HG03469 (cell line): Measurements from ENCODE around the gene CABP4.

ENCODE experiments used
- ATAC-seq: cut with Tn5 transposase; IDR thresholded peaks from one replicate; pipeline ENCODE4 v1.9.1; 2021; ENCODE audit warnings: mild to moderate bottlenecking, moderate library complexity, moderate number of reproducible peaks; ENCODE audit not compliant: unreplicated experiment

The CABP4 gene

GRCh38 chr11:67494371-67495233, 39.4 kb downstream of the CABP4 start:
- ATAC-seq = no peak

GRCh38 chr11:67495234-67496005, 40.3 kb downstream of the CABP4 start:
- ATAC-seq = no peak

GRCh38 chr11:67496113-67496512, 41.0 kb downstream of the CABP4 start:
- ATAC-seq = no peak

GRCh38 chr11:67497656-67498291, 42.6 kb downstream of the CABP4 start:
- ATAC-seq = no peak

GRCh38 chr11:67498544-67498972, 43.4 kb downstream of the CABP4 start:
- ATAC-seq = no peak

GRCh38 chr11:67499808-67500483, 44.8 kb downstream of the CABP4 start:
- ATAC-seq = no peak

- ATAC-seq = no peak
Measured at GRCh38 chr11:67500484-67500821, 45.3 kb downstream of the CABP4 start.

- ATAC-seq = no peak
Measured at GRCh38 chr11:67500831-67501715, 45.9 kb downstream of the CABP4 start.

GRCh38 chr11:67501854-67502253, 46.7 kb downstream of the CABP4 start:
- ATAC-seq = no peak

- ATAC-seq = no peak
Measured at GRCh38 chr11:67502328-67502979, 47.3 kb downstream of the CABP4 start.

GRCh38 chr11:67503119-67504004, 48.2 kb downstream of the CABP4 start:
- ATAC-seq = no peak

- ATAC-seq = no peak
Measured at GRCh38 chr11:67504005-67504949, 49.1 kb downstream of the CABP4 start.

- no peak for ATAC-seq
Measured at GRCh38 chr11:67504950-67505581, 49.9 kb downstream of the CABP4 start, which contains the start of gene PITPNM1. Gene PITPNM1 (minus strand): TSS chr11:67505363. CDS start chr11:67504180, 1,183 bp downstream.

- no peak for ATAC-seq
Measured at GRCh38 chr11:67505605-67506396, 50.6 kb downstream of the CABP4 start.

- no peak for ATAC-seq
Measured at GRCh38 chr11:67506426-67507051, 51.4 kb downstream of the CABP4 start.
